GF-D8 (cell line): ENCODE data around the gene PROP1.
"Not testable (repeated sequence)": the region's sequence is repeated elsewhere in the genome, so short reads cannot be mapped to it uniquely, and the experiment has no call there.

Experiments used
- DNase-seq: peaks from one replicate; lab custom pipeline; 2025; lab: John Stamatoyannopoulos, UW

PROP1 gene

DNA sequence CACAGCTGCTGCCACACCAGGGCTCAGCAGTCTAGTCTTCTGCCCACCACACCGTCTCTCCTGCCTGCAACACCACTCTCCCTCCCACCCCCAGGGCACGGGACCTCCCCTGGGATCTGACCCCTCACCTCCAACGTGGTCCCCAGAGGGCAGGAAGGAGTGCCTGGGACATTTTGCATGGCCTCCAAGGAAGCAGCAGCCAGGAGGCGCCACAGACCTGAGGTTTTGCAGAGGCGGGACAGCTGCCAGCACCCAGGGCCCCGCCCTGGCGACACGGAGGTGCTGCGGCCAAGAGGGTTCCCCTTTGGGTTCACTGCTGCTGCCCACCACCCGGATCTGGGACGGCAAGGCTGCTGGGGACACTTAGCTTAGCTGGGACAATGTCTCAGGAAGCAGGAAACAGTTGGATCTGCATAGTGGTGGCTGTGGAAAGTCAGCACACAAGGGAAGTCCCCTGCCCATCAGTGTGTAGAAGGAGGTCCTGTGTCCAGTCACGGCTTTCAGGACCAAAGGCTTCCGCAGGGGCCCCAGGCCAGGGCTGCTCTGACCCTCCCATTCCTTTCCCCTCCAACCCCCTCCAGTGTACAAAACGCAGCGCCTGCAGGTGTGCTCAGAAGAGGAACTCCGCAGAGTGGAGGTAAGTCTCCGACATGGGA lies 13.8 kb downstream of the PROP1 start:
- DNase-seq: no peak

DNA sequence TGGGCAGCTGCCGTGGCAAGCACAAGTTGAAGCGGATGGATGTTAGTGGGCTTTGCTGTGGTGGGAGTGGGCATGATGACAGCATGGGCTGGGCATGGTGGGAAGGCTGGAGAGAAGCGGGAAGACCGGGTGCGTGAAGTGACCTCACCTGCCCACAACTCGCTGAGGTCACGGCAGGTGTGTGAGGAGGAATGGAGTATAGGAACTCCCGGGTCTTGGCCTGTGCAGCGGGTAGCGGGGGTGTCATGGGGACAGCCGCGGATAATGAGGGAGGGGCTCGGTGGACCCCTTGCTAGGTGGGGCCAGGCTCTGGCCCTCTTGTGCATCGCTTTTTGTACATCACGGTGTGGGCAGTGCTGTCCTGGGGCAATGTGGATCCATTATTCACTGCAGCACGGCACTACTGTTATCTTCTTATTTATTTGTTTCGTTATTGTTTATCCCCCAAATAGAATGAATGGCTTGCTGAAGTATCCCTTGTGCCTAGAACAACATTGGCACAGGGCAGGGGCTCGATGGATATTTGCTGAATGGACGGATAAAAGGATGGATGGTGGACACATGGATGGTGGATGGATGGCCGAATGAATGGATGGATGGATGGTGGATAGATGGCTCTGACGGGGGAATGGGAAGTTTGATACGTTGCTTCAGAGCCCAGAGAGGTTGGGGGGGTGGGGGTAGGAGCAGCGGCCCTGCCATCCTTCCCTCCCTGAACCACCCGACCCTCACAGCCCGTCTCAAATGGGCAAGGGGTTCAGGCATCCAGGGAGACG lies 14.6 kb downstream of the PROP1 start:
- DNase-seq: no peak

DNA sequence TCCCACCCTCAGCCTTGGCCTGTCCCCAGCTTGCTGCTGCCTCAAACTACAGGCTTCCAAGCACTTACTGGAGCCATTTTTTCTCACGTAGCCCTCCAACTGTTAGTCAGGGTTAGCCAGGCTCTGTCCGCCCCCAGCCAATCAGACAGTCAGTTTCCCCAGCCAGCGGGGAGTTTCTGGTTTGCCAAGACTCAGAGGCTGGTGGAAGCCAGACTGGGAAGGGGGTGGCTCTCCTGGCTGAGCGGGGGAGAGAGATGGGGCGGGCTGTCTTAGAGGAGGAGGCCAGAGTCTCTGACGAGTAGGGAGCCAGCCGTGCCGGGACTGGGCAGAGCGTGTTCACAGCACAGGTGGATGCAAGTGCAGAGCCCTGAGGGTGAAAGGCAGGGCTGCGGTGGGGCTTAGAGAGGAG lies 15.3 kb downstream of the PROP1 start:
- no peak for DNase-seq

DNA sequence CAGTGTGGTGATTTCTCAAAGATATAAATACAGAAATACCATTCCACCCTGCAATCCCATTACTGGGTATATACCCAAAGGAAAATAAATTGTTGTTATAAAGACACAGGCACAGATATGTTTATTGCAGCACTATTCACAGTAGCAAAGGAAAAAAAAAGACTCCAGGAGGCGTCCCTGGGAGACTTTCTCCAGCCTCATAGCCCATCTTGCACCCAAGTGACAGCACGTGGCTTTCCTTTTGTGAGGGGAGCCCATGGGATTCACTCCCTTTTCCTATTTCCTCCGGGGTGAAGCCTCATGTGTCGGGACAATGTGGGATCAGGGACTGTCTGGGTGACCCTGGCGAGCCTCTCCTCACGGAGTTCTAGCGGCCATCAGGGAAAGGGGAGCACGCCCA lies 18.4 kb downstream of the PROP1 start:
- not testable (repeated sequence) for DNase-seq

DNA sequence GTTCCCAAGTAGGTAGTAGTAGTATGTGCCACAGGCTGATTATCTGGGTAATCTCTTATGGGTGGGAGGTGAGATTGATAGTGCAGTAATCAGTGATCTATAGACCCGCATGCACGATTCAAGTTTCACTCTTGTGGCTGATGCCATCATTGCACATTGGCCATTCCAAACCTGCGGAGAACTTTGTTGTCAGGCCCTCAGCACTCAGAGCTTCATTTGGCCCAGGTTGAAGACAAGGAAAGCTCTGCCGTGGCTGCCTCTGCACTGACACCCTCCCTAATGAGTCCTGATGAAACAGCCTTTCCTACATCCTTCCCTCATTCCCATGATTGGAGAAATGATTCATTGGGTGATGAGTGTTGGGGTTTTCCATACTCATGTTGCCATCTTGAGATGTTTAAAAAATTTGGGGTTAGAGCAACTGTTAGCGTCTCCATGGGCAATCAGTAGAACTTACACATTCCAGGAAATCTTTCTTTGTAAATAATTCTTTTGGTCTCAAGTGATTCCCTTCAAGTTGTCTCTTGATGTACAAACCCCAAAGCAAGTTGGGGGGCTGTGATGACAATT lies 22.9 kb downstream of the PROP1 start:
- DNase-seq: no peak

DNA sequence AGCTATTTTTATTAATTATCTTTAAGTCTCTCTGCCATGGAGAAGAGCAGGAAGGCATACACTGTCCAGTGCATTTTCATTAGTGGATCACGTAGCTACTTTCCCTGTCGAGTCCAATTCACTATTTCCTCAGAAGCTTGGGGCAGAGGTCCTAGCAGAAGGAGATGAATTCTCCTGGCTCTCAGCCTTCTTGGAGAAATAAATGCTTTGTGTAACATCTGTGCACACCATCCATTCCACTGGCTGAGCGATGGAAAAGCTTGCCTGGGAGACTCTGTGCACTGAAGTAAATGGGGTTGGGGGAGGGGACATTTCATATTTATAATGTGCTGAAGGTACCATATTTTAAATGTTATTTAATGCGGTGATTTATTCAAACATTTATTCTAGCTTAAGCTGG lies 23.4 kb downstream of the PROP1 start:
- no peak for DNase-seq

DNA sequence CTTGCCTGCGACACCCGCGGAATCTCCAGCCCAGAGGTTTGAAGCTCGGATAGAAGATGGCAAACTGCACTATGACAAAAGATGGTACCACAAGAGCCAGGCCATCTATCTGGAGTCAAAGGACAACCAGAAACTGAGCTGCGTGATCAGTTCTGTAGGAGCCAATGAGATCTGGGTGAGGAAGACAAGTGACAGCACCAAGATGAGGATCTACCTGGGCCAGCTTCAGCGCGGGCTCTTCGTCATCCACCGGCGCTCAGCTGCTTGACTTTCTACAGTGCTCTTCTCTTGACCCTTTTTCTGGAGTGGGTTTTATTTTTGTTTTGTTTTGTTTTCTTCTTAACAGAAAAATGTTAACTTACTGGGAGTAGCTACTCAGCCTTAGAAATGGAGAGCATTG lies 24.0 kb downstream of the PROP1 start:
- not testable (repeated sequence) for DNase-seq

DNA sequence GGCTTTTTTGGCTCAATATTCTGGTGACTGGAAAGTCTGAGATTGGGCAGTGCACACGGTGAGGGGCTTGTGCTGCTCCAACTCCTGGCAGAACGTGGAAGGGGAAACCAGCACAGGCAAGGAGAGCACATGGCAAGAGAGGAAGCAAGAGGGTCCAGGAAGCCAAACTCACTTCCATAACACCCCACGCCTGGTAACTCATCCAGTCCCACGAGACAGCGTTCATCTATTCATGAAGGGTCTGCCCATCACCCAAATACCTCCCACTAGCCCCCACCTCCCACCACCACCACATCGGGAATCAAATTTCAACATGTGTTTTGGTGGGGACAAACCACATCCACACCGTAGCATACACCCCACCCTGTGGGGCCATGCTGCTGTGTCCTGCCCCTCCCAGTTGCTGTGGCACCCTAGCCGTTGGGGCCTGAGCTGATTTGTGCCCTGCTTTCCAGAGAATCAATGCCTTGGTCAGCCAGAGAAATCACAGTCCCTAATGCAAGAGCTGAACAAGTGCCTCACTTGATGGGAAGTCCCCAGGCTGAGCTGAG lies 27.3 kb downstream of the PROP1 start:
- DNase-seq: no peak

DNA sequence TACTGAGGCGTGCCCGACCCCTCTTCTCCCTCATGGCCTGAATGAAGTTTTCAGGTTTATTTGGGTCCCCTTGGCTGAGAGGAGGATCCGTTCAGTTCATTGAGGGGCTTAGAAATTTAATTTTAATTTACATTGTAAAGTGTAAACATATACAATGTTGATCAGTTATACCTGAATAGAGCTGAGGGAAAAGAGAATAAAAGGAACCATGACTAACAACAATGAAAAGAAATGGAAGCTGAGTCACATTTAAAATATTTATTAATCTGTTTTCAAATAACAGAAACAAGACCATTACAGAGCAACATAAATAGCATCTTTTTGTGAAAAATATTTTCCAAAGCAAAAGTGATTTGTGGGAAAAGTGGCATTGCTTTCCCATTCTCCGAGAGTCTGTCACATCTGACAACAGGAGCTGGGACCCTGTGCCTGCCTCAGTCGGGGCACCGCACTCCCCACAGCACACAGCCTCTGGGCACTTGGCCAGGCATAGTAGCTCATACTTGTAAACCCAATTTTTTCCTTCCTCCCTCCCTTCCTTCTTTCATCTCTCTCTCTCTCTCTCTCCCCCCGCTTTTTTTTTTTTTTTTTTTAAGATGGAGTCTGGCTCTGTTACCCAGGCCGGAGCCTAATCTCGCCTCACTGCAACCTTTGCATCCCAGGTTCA lies 28.7 kb downstream of the PROP1 start:
- DNase-seq: no peak

DNA sequence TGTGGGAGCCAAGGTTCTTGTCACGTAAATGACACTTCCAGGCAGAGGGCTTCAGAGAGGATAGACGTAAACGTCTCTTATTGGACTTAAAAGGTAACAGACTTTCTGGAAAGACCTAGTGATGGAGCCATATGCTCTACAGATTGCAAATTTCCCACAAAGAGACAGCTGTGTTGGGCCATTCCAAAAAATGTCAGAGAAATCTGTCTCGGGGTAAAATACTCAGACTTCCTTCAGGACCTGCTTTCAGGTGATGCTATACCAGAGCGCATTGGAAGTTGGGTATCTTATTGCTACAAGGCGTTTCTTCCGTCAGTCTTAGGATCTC lies 29.2 kb downstream of the PROP1 start:
- no peak for DNase-seq

DNA sequence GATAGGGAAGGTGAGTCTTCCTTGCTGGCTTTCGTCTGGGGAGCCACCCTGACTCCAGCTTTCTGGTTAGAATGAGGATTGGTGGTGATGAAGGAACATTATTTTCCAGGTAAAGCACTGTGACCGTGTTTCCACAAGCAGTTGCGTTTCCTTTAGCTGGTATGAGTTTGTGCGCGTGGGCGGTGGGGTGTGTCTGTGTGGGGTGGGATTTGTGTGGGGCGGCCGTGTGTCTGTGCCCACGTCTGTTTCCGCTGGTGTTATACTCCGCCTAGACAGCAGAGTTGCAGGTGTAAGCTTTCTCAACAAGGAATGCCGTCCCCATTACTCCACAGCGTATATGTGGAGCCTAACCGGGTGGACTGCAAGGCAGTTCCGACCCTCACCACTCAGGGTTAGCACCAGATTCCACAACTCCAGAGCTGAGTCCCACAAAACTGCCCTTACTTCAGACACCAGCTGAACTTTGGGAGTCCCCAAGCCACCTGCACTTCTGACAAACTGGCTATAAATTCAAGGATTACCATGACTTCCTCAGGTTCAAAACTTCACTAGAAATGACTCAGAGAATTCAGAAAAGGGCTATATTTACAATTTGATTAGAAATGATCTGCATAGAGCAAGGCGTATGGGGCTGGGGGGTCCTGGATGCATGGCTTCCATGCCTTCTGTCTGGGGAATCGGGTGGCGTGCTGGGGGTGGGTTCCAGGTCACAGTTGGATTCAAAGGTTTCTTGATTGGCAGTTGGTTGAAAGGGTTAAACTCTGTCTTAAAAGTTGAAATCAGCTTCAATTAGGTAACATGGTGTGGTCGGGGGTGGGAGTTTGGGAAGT lies 29.8 kb downstream of the PROP1 start:
- DNase-seq: no peak

DNA sequence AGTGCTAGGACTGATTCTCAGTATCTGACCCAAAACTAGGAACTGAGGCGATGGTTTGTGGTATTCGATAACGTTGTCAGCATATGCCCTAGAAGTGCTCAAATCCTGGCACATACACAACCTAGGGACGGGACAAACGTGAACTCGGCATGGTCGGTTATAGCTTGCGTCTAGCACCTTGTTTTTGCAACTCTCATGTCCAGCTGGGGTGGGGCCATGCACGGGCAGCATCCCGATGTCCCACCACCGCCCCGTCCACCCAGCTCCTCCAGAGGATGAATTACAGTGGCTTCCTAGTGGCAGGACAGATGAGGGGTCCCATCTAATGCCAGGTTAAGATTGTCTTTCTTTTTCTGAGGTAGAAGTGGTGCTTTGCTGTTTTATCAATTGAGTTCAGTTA lies 31.6 kb downstream of the PROP1 start:
- DNase-seq: no peak

DNA sequence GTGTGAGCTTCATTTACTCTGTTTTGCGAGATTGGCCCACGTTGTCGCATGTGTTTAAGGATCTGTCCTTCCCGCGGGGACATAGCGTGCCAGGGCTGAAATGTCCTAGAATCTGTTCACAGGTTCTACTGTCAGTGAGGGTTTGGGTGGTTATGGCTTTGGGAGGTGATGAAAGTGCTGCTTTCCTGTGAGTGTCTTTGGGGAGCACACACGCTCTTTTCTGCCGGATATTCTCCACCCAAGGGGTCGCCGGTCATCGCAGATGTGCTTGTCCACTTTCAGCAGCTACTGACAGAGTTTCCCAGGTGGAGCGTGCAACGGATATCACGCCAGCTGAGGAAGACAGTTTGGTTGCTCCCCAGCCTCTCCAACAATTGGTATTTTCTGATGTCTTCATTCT lies 32.1 kb downstream of the PROP1 start:
- no peak for DNase-seq

DNA sequence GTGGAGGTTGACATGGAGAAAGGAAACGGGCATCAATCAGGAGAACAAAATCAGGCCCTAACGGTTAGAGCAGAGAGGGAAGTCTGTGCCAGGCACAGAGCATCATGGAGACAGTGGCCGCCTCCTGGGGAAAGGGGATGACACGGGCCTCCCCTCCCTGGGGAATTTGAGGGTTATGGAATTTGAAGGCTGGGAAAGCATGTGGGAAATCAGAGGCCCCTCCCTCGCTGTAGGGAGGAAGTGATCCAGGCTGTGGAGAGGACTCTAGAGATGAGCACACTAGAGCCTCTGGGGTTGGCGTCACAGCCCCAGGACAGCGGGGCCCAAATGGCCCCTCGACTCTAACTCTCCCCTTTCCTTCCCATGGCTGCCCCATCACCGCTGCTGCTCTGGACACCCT lies 36.7 kb downstream of the PROP1 start:
- no peak for DNase-seq

DNA sequence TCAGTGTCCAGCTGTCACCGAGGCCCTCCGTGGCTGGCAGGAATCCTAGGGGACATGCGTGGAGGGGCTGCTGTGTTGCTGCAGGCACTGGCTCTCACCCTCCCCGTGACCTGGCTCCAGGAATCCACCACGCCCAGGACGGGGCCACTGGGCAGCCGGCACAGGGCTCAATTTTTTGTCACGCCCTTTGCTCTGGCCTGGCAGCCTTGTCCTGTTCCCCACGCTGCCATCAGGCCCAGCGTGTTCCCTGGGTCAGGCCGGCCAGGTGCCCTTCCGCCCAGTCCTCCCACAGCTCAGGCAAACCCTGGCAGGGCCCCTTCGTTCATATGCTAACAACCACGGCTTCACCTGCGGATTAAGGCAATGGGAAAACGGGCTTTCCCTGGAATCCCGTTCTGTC lies 37.3 kb downstream of the PROP1 start:
- DNase-seq: no peak

DNA sequence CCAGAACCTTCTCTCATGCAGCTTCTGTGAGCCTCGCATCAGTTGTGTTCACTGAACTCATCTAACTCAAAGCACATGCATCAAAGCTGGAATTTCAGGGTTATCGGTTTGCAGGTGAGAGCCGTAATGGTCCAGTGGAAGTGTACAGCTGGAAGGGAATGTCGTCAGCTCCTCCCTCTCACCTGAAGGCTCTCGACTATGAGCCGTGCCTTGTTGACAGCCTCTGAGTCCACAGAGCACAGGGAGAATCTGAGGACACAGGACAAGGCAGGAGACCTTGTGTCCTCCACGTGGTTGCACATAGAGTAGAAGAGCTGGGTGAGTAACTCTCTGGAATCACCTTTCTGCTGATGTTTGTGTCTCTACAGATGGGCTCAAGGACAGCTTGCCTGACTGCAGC lies 38.8 kb downstream of the PROP1 start:
- DNase-seq: no peak

DNA sequence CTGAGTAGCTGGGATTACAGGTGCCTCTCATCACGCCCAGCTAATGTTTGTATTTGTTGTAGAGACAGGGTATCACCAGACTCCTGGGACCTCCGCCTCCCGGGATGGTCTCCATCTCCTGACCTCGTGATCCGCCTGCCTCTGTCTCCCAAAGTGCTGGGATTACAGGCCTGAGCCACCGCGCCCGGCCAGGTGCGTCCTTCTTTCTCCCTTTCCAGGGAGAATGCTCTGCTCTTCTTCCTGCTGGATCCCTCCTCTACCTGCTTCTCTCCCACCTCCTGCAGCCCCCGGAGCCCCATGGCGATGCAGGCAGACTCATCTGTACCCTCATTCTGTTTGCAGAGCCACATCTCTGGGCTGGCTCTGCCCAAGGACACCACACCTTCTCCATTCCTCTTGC lies 42.9 kb downstream of the PROP1 start:
- not testable (repeated sequence) for DNase-seq

DNA sequence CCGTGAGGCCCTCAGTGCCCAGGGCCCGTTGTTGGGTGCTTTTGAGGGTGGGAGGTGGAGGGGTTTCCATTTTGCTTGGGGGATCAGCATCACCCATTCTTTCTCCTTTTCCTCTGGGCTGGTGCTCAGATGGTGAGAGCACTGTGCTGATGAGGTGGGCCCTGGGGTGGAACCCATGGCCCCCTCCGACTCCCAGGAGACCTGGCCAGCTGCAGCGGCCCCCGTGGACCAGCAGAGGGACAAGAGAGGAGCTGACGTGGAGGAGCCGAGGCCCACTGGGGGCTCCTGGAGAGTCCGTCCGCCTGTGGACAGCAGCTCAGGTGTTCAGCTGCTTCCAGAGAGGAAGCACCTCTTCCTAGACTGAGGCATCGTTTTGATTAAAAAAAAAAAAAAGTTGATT lies 46.4 kb downstream of the PROP1 start:
- not testable (repeated sequence) for DNase-seq

DNA sequence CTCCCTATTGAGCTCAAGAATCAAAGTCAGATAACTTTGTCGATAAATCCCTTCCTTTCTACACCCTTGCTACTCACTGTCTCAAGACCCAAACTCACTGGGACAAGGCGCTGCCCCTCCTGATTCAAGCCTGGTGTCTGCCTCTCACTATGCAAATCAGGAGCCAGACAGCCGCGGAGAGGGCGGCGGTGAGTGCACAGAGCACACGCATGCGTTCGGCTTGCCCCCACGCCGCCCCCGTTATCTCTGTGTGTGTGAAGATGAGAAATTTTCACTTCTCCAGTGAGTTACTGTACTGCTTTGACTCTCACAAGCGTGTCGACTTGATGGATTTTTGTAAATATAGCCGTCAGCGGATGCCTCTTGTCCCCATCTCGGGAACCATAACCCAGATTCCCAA lies 47.0 kb downstream of the PROP1 start:
- DNase-seq: not testable (repeated sequence)

DNA sequence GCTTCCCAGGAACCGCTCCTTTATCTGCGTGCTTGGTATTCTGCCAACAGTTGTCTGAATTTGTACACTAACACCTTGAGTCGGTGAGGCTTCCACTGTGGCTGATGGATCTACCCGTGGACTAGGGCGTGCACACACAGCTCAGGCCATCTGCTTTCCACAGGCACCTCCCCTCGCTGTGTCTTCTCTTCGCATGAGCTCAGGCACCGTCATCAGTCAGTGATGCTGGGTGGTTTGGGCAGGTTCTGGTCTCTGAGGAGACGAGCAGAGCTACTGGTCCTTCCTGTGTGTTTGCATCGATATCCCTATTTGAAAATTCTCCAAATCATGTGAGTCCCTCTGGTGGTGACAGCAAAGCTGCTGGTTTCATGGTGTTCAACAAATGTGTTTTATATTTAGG lies 48.1 kb downstream of the PROP1 start:
- DNase-seq: not testable (repeated sequence)

DNA sequence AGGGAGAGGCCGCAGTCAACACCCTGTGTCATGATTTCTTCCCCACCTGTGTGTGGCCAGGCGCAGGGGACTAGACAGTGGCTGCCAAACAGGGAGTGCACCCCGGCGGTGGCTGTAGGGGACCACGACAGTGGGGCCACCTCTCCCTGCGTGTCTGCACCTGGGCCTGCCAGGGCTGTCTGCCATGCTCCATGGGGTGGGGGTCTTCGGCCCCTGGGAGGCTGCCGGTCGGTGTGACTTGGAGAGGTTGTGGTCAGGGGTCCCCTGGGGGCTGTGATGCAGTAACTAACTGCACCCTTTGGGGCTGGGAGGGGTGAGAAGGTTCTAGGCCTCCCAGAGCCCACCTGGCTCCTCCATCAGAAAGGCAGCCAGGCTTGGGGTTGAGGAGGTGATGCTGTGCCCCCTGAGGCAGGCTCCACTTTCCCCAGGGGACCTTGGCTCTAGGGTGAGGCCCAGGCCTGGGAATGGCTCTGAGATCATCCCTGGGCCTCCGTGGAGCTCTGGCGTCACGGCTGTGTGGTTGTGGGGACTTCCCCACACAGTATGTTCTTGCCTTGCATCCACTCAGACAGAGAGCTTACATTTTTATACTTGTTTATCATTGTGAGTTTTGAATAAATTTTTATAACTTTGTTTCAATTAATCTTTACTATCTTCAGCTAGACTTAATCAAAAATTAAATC lies 50.3 kb downstream of the PROP1 start:
- not testable (repeated sequence) for DNase-seq
